ENCODE measurements around the gene FYCO1. TPM values are rescaled to one million over a fixed set of nuclear protein-coding genes. Genes with fewer than 3 reads are reported as not detected.

FYCO1 gene
- total RNA-seq, 1 donor from 2014 or later, result 14.9 TPM

GRCh38 chr3:45940004-45940780, 55.4 kb downstream of the FYCO1 start:
- H3K4me1 Mint-ChIP-seq, result peaks cover 5% of the 10 kb centered on the region
- POLR2A ChIA-PET, result interaction anchor here (0.7 kb wide), 1 partner anchor 137 kb away, joined by 3 read pairs; no protein-coding TSS in a partner anchor
- peaks cover 43% of the 10 kb centered on the region for H3K36me3 Mint-ChIP-seq (ENCODE audit: low read depth)
- no peaks in the 10 kb centered on the region for H3K27me3 Mint-ChIP-seq
- no peak overlapping the region for H3K4me3 Mint-ChIP-seq
- DNase-seq, result no peak
- no peaks in the 10 kb centered on the region for H3K9me3 Mint-ChIP-seq
- no peak overlapping the region for H3K27ac Mint-ChIP-seq
- intact Hi-C loops (cut with micrococcal nuclease), result no loop called here
- no peak for ATAC-seq (ENCODE audit: low read depth)
- TF ChIP-seq CTCF (IDR thresholded peaks at IDR 0.05), result no peak
- CTCF ChIA-PET, result interaction anchor here (1.6 to 6.0 kb wide), 8 partner anchors 12 to 429 kb away, joined by 3 to 172 read pairs (median 4); no protein-coding TSS in a partner anchor

GRCh38 chr3:45939341-45939771, 56.3 kb downstream of the FYCO1 start:
- intact Hi-C loops (cut with micrococcal nuclease), result loop anchor here (2.0 to 5.0 kb wide), 3 partner anchors 338 to 503 kb away; no protein-coding TSS in a partner anchor
- H3K4me3 Mint-ChIP-seq, result no peak overlapping the region
- no peaks in the 10 kb centered on the region for H3K27me3 Mint-ChIP-seq
- ATAC-seq (ENCODE audit: low read depth) (peak; percentile 49), DNase-seq (no peak)
- ChIA-PET POLR2A (interaction anchor here (0.7 to 1.0 kb wide), 2 partner anchors 138 to 141 kb away, joined by 3 to 5 read pairs; no protein-coding TSS in a partner anchor), CTCF (interaction anchor here (0.9 to 6.0 kb wide), 21 partner anchors 13 to 488 kb away, joined by 3 to 172 read pairs (median 4); partner anchors contain the start of genes CCR1 and LZTFL1)
- H3K27ac Mint-ChIP-seq, result no peak overlapping the region
- peaks cover 5% of the 10 kb centered on the region for H3K4me1 Mint-ChIP-seq
- H3K36me3 Mint-ChIP-seq (ENCODE audit: low read depth), result peaks cover 44% of the 10 kb centered on the region
- no peaks in the 10 kb centered on the region for H3K9me3 Mint-ChIP-seq
- no peak for TF ChIP-seq CTCF (IDR thresholded peaks at IDR 0.05)

- peaks cover 49% of the 10 kb centered on the region for H3K36me3 Mint-ChIP-seq (ENCODE audit: low read depth)
- intact Hi-C loops (cut with micrococcal nuclease), result loop anchor here (1.0 to 5.0 kb wide), 7 partner anchors 139 to 503 kb away; partner anchors contain the start of gene CCR1
- ChIA-PET CTCF (interaction anchor here (0.7 to 6.0 kb wide), 24 partner anchors 13 to 505 kb away, joined by 3 to 172 read pairs (median 4); partner anchors contain the start of genes CCR1, CCR2 and LZTFL1), POLR2A (interaction anchor here (0.6 to 1.0 kb wide), 3 partner anchors 57 to 276 kb away, joined by 3 to 5 read pairs (median 3); partner anchors contain the start of gene FYCO1)
- peak; percentile 68 for TF ChIP-seq CTCF (IDR thresholded peaks at IDR 0.05)
- no peaks in the 10 kb centered on the region for H3K9me3 Mint-ChIP-seq
- H3K4me3 Mint-ChIP-seq, result no peak overlapping the region
- no peaks in the 10 kb centered on the region for H3K27me3 Mint-ChIP-seq
- ATAC-seq (ENCODE audit: low read depth) (peak; percentile 86), DNase-seq (peak; percentile 55)
- no peak overlapping the region for H3K27ac Mint-ChIP-seq
- peaks cover 5% of the 10 kb centered on the region for H3K4me1 Mint-ChIP-seq
Observed at GRCh38 chr3:45938864-45939263, 56.8 kb downstream of the FYCO1 start.

GRCh38 chr3:45938043-45938435, 57.6 kb downstream of the FYCO1 start:
- Mint-ChIP-seq H3K9me3 (no peaks in the 10 kb centered on the region), H3K4me3 (no peak overlapping the region), H3K27me3 (no peaks in the 10 kb centered on the region), H3K27ac (no peak overlapping the region), H3K4me1 (peaks cover 5% of the 10 kb centered on the region), H3K36me3 (ENCODE audit: low read depth) (peaks cover 51% of the 10 kb centered on the region)
- ChIA-PET CTCF (interaction anchor here (0.7 to 6.0 kb wide), 18 partner anchors 14 to 506 kb away, joined by 3 to 172 read pairs (median 4); partner anchors contain the start of genes CCR1, CCR2 and LZTFL1), POLR2A (interaction anchor here (0.7 to 1.0 kb wide), 2 partner anchors 58 to 142 kb away, joined by 3 to 5 read pairs; partner anchors contain the start of gene FYCO1)
- intact Hi-C loops (cut with micrococcal nuclease), result loop anchor here (1.0 to 5.0 kb wide), 7 partner anchors 140 to 504 kb away; partner anchors contain the start of gene CCR1
- DNase-seq, result no peak
- no peak for ATAC-seq (ENCODE audit: low read depth)
- TF ChIP-seq CTCF (IDR thresholded peaks at IDR 0.05), result no peak
